K562 (cell line): Measurements from ENCODE around the gene EBF4. TPM values are rescaled to one million over a fixed set of nuclear protein-coding genes. Genes with fewer than 3 reads are reported as not detected.

ENCODE experiments used
- AFF4 ChIP-seq: sonication (generic); formaldehyde crosslinking; IDR thresholded peaks from 2 replicates; pipeline ENCODE4 v1.8.0; 2023; ENCODE audit warnings: mild to moderate bottlenecking, missing genetic modification reagents
- BCLAF1 ChIP-seq, 2 experiments: fragments of 450-650 bp in 1 of 2; IDR thresholded peaks; 2 replicates each; pipeline ENCODE4 v1.6.1; 2011 to 2017; ENCODE audit warnings: low read depth in 2 of 2, antibody characterized with exemption in 1 of 2, borderline replicate concordance in 1 of 2, low read length in 1 of 2, mild to moderate bottlenecking in 1 of 2, mixed read lengths in 1 of 2; ENCODE audit not compliant: control insufficient read depth in 1 of 2
- CEBPZ ChIP-seq: fragments of 150-350 bp; IDR thresholded peaks from 2 replicates; pipeline ENCODE4 v1.6.1; 2014; ENCODE audit warnings: low read depth, mild to moderate bottlenecking, low read length, borderline replicate concordance
- CGGBP1 ChIP-seq: fragments of 250-450 bp; sonication (Bioruptor Pico); IDR thresholded peaks from 2 replicates; pipeline ENCODE4 v1.9.0; 2021; ENCODE audit warnings: mild to moderate bottlenecking
- KAT8 ChIP-seq: fragments of 450-650 bp; IDR thresholded peaks from 2 replicates; pipeline ENCODE4 v1.6.1; 2016; ENCODE audit warnings: low read depth, mild to moderate bottlenecking
- NR0B1 ChIP-seq: fragments of 450-650 bp; IDR thresholded peaks from one replicate; pipeline ENCODE4 v1.6.1; 2018; ENCODE audit warnings: mild to moderate bottlenecking, moderate library complexity; ENCODE audit not compliant: partially characterized antibody
- NUFIP1 ChIP-seq: fragments of 450-650 bp; IDR thresholded peaks from 2 replicates; pipeline ENCODE4 v1.6.1; 2018; ENCODE audit not compliant: partially characterized antibody
- RHOXF2B ChIP-seq: fragments of 250-450 bp; sonication (Bioruptor Pico); conservative IDR thresholded peaks from 2 replicates; pipeline ENCODE4 v1.5.1; 2021
- SMAD4 ChIP-seq: fragments of 250-450 bp; sonication (Bioruptor Pico); conservative IDR thresholded peaks from 2 replicates; pipeline ENCODE4 v1.8.0; 2021; ENCODE audit warnings: inconsistent platforms, mild to moderate bottlenecking, moderate library complexity
- YY1 ChIP-seq, 3 experiments: IDR thresholded peaks; 2 replicates each; pipeline ENCODE4 v1.6.1; 2011; ENCODE audit warnings: low read length in 2 of 3, mild to moderate bottlenecking in 2 of 3, moderate library complexity in 2 of 3, borderline replicate concordance in 1 of 3, control low read depth in 1 of 3, low read depth in 1 of 3; ENCODE audit not compliant: insufficient read depth in 3 of 3, insufficient replicate concordance in 2 of 3, control insufficient read depth in 1 of 3, insufficient read length in 1 of 3; ENCODE audit errors: extremely low read depth in 1 of 3
- ZNF253 ChIP-seq: fragments of 250-450 bp; sonication (Bioruptor Pico); conservative IDR thresholded peaks from 2 replicates; pipeline ENCODE4 v1.6.1; 2021; ENCODE audit warnings: mild to moderate bottlenecking
- polyA plus RNA-seq, 8 experiments: library from polyadenylated mRNA; depleted of rRNA in 4 of 8; stranded (reverse) in 5 of 8; unstranded in 3 of 8; fragments of >200 nt; fragmentation: Nextera tagmentation in 2 of 8; fragmentation: Illumina TruSeq in 1 of 8; extraction: Ambion mirVana in 2 of 8; extraction: Trizol in 1 of 8; gene quantifications; 2 replicates each; pipeline versions ENCODE4 v1.2.1 to v1.2.3, GENCODE V29; 2011 to 2014; ENCODE audit warnings: inconsistent platforms in 1 of 8, missing spikeins in 1 of 8
- total RNA-seq, 7 experiments: library from RNA; depleted of rRNA in 6 of 7; stranded (reverse); fragments of >200 nt in 6 of 7; fragmentation: Illumina TruSeq in 2 of 7; extraction: Trizol in 2 of 7; gene quantifications; 2 replicates each; pipeline versions ENCODE4 v1.2.1 to v1.2.3, GENCODE V29; 2011 to 2021; ENCODE audit warnings: low replicate concordance in 1 of 7

Gene EBF4
- total and polyA plus RNA-seq, 9 of the 15 experiments (the other 6 are each of a cell fraction or from before 2014, with no cell fraction given), result 0.09 TPM; not detected in 8

GRCh38 chr20:2651772-2652723 lies 40.5 kb upstream of the EBF4 start, which contains the start of gene NOP56 (continued):
- TF ChIP-seq AFF4 (CRISPR knock-in tag), result peak; percentile 93
- TF ChIP-seq CEBPZ, result no peak
- no peak for TF ChIP-seq BCLAF1 (IDR thresholded peaks at IDR 0.05; ENCODE audit: borderline replicate concordance in 1 of 2, control insufficient read depth in 1 of 2, low read depth in 2 of 2, low read length in 1 of 2)
- no peak for TF ChIP-seq ZNF253
- TF ChIP-seq NR0B1, result no peak
- TF ChIP-seq RHOXF2B, result no peak
- TF ChIP-seq SMAD4 (CRISPR knock-in tag), result no peak
- no peak for TF ChIP-seq NUFIP1
- TF ChIP-seq CGGBP1 (CRISPR knock-in tag), result no peak
- TF ChIP-seq KAT8, result no peak
- peak in 1 of 3 experiments; percentile 53 for TF ChIP-seq YY1 (IDR thresholded peaks at IDR 0.05; ENCODE audit: borderline replicate concordance in 1 of 3, control insufficient read depth in 1 of 3, extremely low read depth in 1 of 3, insufficient read depth in 3 of 3, insufficient read length in 1 of 3, insufficient replicate concordance in 2 of 3, low read depth in 1 of 3, low read length in 2 of 3)
